Esophagus muscularis mucosa (tissue), 4 donors: ENCODE results near the gene LRRC4. TPM values are rescaled to one million over a fixed set of nuclear protein-coding genes. Genes with fewer than 3 reads are reported as not detected.

ENCODE experiments used
- DNase-seq: peaks from one replicate; pipeline ENCODE4 v3.0.0-alpha.2; 2017; ENCODE audit errors: extremely low spot score
- H3K27ac ChIP-seq, 4 donors: fragments of 200-600 bp; sonication (generic); replicated peaks in 1 of 4; 1 replicate in 3 of 4; 2 replicates in 1 of 4; pipeline ENCODE4 v1.5.1; 2016 to 2019; ENCODE audit warnings: mild to moderate bottlenecking in 1 of 4
- H3K27me3 ChIP-seq, 4 donors: fragments of 200-600 bp; sonication (generic); one replicate each; pipeline versions ENCODE4 v1.5.1 to v1.6.0; 2016 to 2019
- H3K36me3 ChIP-seq, 4 donors: fragments of 200-600 bp; sonication (generic); one replicate each; pipeline ENCODE4 v1.5.1; 2016 to 2019
- H3K4me1 ChIP-seq, 4 donors: fragments of 200-600 bp; sonication (generic); one replicate each; pipeline ENCODE4 v1.5.1; 2016 to 2019
- H3K4me3 ChIP-seq, 4 donors: fragments of 200-600 bp; sonication (generic); 1 replicate in 2 of 4; 2 replicates in 2 of 4; pipeline ENCODE4 v1.5.1; 2016 to 2019; ENCODE audit warnings: mild to moderate bottlenecking in 4 of 4, moderate library complexity in 1 of 4
- H3K9me3 ChIP-seq, 4 donors: fragments of 200-600 bp; sonication (generic); 1 replicate in 3 of 4; 2 replicates in 1 of 4; pipeline ENCODE4 v1.5.1; 2016 to 2019
- CTCF ChIP-seq, 3 experiments: fragments of 200-600 bp in 2 of 3; fragments of 450-650 bp in 1 of 3; sonication (generic) in 2 of 3; IDR thresholded peaks; one replicate each; pipeline ENCODE4 v1.5.1; 2017 to 2019; ENCODE audit warnings: antibody characterized with exemption in 3 of 3, mild to moderate bottlenecking in 2 of 3, moderate library complexity in 1 of 3
- EP300 ChIP-seq: sonication (generic); formaldehyde crosslinking; IDR thresholded peaks from one replicate; pipeline ENCODE4 v1.6.1; 2017; ENCODE audit warnings: antibody characterized with exemption
- POLR2A ChIP-seq: fragments of 450-650 bp; IDR thresholded peaks from one replicate; pipeline ENCODE4 v1.6.1; 2017; ENCODE audit warnings: antibody characterized with exemption, moderate library complexity, mild to moderate bottlenecking, low read depth
- POLR2AphosphoS5 ChIP-seq, 2 donors: sonication (generic); formaldehyde crosslinking; IDR thresholded peaks; one replicate each; pipeline ENCODE4 v1.6.1; 2017; ENCODE audit warnings: antibody characterized with exemption in 2 of 2
- WGBS: methylation state at CpG from one replicate; pipeline ENCODE4 v1.1.5; 2018; 5-methylcytosine and 5-hydroxymethylcytosine counted together
- intact Hi-C: fragments of 100-400 bp; cut with DNase I; formaldehyde crosslinking; loops from one replicate; pipeline ENCODE4 v1.15.1; 2023
- total RNA-seq, 4 donors: library from RNA; depleted of rRNA; stranded (reverse); fragments of >200 nt; gene quantifications; one replicate each; pipeline versions ENCODE4 v1.1.0 to v1.2.1, GENCODE V29; 2016

The LRRC4 gene
- total RNA-seq, 4 donors from 2014 or later = under 0.01 to 1.3 (median 0.79) TPM

GRCh38 chr7:128055637-128056036 is 24.4 kb upstream of the LRRC4 start:
- H3K27me3 ChIP-seq = no peaks in the 10 kb centered on the region
- TF ChIP-seq EP300 (no peak), POLR2AphosphoS5 (IDR thresholded peaks at IDR 0.05) (no peak), CTCF (IDR thresholded peaks at IDR 0.05) (no peak), POLR2A (no peak)
- peaks cover 5 to 12% (median 6%) of the 10 kb centered on the region in 4 donors for H3K4me1 ChIP-seq
- intact Hi-C loops = no loop called here
- no peak overlapping the region for H3K4me3 ChIP-seq
- H3K36me3 ChIP-seq = peaks cover 0 to 5% (median 0%) of the 10 kb centered on the region in 4 donors
- H3K27ac ChIP-seq = no peak overlapping the region
- no peaks in the 10 kb centered on the region for H3K9me3 ChIP-seq
- 88% methylated on average over 5 of the region's 5 CpGs for WGBS
- DNase-seq = no peak

- Histone ChIP-seq H3K36me3 (peaks cover 0 to 5% (median 0%) of the 10 kb centered on the region in 4 donors), H3K9me3 (no peaks in the 10 kb centered on the region), H3K27ac (no peak overlapping the region), H3K4me1 (peaks cover 5 to 12% (median 6%) of the 10 kb centered on the region in 4 donors), H3K27me3 (no peaks in the 10 kb centered on the region), H3K4me3 (no peak overlapping the region)
- DNase-seq = no peak
- intact Hi-C loops = no loop called here
- 92% methylated on average over 4 of the region's 4 CpGs for WGBS
- TF ChIP-seq POLR2AphosphoS5 (IDR thresholded peaks at IDR 0.05) = no peak
- no peak for TF ChIP-seq CTCF (IDR thresholded peaks at IDR 0.05)
- TF ChIP-seq EP300 = no peak
- no peak for TF ChIP-seq POLR2A
Observed at GRCh38 chr7:128054511-128054910, 23.3 kb upstream of the LRRC4 start.

GRCh38 chr7:128053991-128054390 is 22.8 kb upstream of the LRRC4 start:
- 100% methylated on average over 5 of the region's 5 CpGs for WGBS

GRCh38 chr7:128053023-128053422 is 21.8 kb upstream of the LRRC4 start:
- no peaks in the 10 kb centered on the region for H3K9me3 ChIP-seq
- H3K27ac ChIP-seq = no peak overlapping the region
- H3K4me1 ChIP-seq = peaks cover 5 to 7% (median 6%) of the 10 kb centered on the region in 4 donors
- intact Hi-C loops = no loop called here
- no peak overlapping the region for H3K4me3 ChIP-seq
- TF ChIP-seq POLR2AphosphoS5 (IDR thresholded peaks at IDR 0.05) = no peak
- TF ChIP-seq POLR2A = no peak
- TF ChIP-seq EP300 = no peak
- TF ChIP-seq CTCF (IDR thresholded peaks at IDR 0.05) = no peak
- DNase-seq = no peak
- no peaks in the 10 kb centered on the region for H3K27me3 ChIP-seq
- peaks cover 0 to 5% (median 0%) of the 10 kb centered on the region in 4 donors for H3K36me3 ChIP-seq

More at GRCh38 chr7:128053991-128054390, 22.8 kb upstream of the LRRC4 start:
- H3K27ac ChIP-seq = no peak overlapping the region
- no peaks in the 10 kb centered on the region for H3K9me3 ChIP-seq
- no peak for DNase-seq
- TF ChIP-seq POLR2AphosphoS5 (IDR thresholded peaks at IDR 0.05) (no peak), POLR2A (no peak), CTCF (IDR thresholded peaks at IDR 0.05) (no peak), EP300 (no peak)
- H3K4me1 ChIP-seq = peaks cover 5 to 11% (median 6%) of the 10 kb centered on the region in 4 donors
- H3K4me3 ChIP-seq = no peak overlapping the region
- intact Hi-C loops = no loop called here
- H3K27me3 ChIP-seq = no peaks in the 10 kb centered on the region
- H3K36me3 ChIP-seq = peaks cover 0 to 5% (median 0%) of the 10 kb centered on the region in 4 donors

GRCh38 chr7:128052404-128052803 is 21.2 kb upstream of the LRRC4 start:
- Histone ChIP-seq H3K9me3 (no peaks in the 10 kb centered on the region), H3K36me3 (peaks cover 0 to 5% (median 0%) of the 10 kb centered on the region in 4 donors), H3K4me3 (no peak overlapping the region), H3K4me1 (peaks cover 5 to 7% (median 6%) of the 10 kb centered on the region in 4 donors), H3K27ac (no peak overlapping the region), H3K27me3 (no peaks in the 10 kb centered on the region)
- WGBS = 94% methylated on average over 7 of the region's 9 CpGs
- no peak for DNase-seq
- TF ChIP-seq CTCF (IDR thresholded peaks at IDR 0.05) (no peak), POLR2A (no peak), EP300 (no peak), POLR2AphosphoS5 (IDR thresholded peaks at IDR 0.05) (no peak)
- intact Hi-C loops = no loop called here
